ENCODE data around the gene COL5A3. TPM values are rescaled to one million over a fixed set of nuclear protein-coding genes. Genes with fewer than 3 reads are reported as not detected.

COL5A3 gene
- total RNA-seq, 2 experiments from 2014 or later, result not detected

- DNase-seq (ENCODE audit: low spot score), result no peak
- no peak overlapping the region for H2AFZ ChIP-seq (ENCODE audit: low read length)
- CTCF ChIA-PET (ENCODE audit: unreplicated experiment), result no interaction called here
- no peak overlapping the region for H3K4me3 ChIP-seq (ENCODE audit: low read depth, low read length, poor library complexity, severe bottlenecking)
- no peaks in the 10 kb centered on the region for H3K9me3 ChIP-seq (ENCODE audit: low read length)
- H3K79me2 ChIP-seq (ENCODE audit: insufficient read depth, low read depth, low read length), result no peaks in the 10 kb centered on the region
- H3K4me1 ChIP-seq (ENCODE audit: insufficient read depth, low read length, poor library complexity, severe bottlenecking), result no peaks in the 10 kb centered on the region
- intact Hi-C loops (cut with micrococcal nuclease; ENCODE audit: unreplicated experiment), result no loop called here
- TF ChIP-seq, protein P1, sequence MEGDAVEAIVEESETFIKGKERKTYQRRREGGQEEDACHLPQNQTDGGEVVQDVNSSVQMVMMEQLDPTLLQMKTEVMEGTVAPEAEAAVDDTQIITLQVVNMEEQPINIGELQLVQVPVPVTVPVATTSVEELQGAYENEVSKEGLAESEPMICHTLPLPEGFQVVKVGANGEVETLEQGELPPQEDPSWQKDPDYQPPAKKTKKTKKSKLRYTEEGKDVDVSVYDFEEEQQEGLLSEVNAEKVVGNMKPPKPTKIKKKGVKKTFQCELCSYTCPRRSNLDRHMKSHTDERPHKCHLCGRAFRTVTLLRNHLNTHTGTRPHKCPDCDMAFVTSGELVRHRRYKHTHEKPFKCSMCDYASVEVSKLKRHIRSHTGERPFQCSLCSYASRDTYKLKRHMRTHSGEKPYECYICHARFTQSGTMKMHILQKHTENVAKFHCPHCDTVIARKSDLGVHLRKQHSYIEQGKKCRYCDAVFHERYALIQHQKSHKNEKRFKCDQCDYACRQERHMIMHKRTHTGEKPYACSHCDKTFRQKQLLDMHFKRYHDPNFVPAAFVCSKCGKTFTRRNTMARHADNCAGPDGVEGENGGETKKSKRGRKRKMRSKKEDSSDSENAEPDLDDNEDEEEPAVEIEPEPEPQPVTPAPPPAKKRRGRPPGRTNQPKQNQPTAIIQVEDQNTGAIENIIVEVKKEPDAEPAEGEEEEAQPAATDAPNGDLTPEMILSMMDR (conservative IDR thresholded peaks at IDR 0.05; ENCODE audit: low read length), result no peak
- TF ChIP-seq EZH2phosphoT487 (IDR thresholded peaks at IDR 0.05; ENCODE audit: borderline replicate concordance, low read depth, low read length), result no peak
- BruUV-seq (replicated peaks), result no TSS peak
- H3K36me3 ChIP-seq (ENCODE audit: insufficient read depth, low read length), result no peaks in the 10 kb centered on the region
- POLR2A ChIA-PET, result no interaction called here
- no peaks in the 10 kb centered on the region for H4K20me1 ChIP-seq (ENCODE audit: insufficient read depth, low read length)
- H3K27ac ChIP-seq (ENCODE audit: low read depth, low read length, poor library complexity, severe bottlenecking), result no peak overlapping the region
- H3K9me2 ChIP-seq (ENCODE audit: insufficient read depth, low read length), result no peaks in the 10 kb centered on the region
- H3K4me2 ChIP-seq (ENCODE audit: low read length), result no peak overlapping the region
These were observed 8.9 kb upstream of the COL5A3 start for GRCh38 chr19:10019246-10019645.

GRCh38 chr19:10018786-10019185, 8.5 kb upstream of the COL5A3 start:
- ChIA-PET CTCF (ENCODE audit: unreplicated experiment) (no interaction called here), POLR2A (no interaction called here)

DNA sequence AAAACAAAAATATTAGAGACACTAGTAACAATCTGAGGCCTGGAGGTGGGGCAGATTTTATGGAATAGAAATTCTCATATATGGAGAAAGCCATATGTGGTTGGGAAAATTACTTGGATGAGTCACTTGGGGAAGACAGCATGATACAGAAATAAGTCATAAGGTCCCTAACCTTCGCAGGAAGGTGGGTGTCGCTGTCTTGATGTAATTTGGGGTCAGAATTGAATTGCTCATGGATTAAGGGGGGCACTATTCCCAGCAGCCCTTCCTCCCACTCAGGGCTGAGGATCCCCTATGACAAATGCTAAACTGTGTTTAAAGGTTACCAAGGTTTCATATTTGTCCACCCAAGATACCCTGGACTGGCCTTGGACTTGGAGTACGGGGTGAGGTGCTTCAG, 8.0 kb upstream of the COL5A3 start:
- ChIA-PET CTCF (ENCODE audit: unreplicated experiment) (no interaction called here), POLR2A (no interaction called here)
- no TSS peak for BruUV-seq (replicated peaks)

More at GRCh38 chr19:10018786-10019185, 8.5 kb upstream of the COL5A3 start:
- intact Hi-C loops (cut with micrococcal nuclease; ENCODE audit: unreplicated experiment), result no loop called here
- Histone ChIP-seq H3K79me2 (ENCODE audit: insufficient read depth, low read depth, low read length) (no peaks in the 10 kb centered on the region), H3K4me1 (ENCODE audit: insufficient read depth, low read length, poor library complexity, severe bottlenecking) (no peaks in the 10 kb centered on the region), H3K4me2 (ENCODE audit: low read length) (no peak overlapping the region), H4K20me1 (ENCODE audit: insufficient read depth, low read length) (no peaks in the 10 kb centered on the region), H3K4me3 (ENCODE audit: low read depth, low read length, poor library complexity, severe bottlenecking) (no peak overlapping the region), H3K27ac (ENCODE audit: low read depth, low read length, poor library complexity, severe bottlenecking) (no peak overlapping the region), H2AFZ (ENCODE audit: low read length) (no peak overlapping the region), H3K9me3 (ENCODE audit: low read length) (no peaks in the 10 kb centered on the region), H3K9me2 (ENCODE audit: insufficient read depth, low read length) (no peaks in the 10 kb centered on the region), H3K36me3 (ENCODE audit: insufficient read depth, low read length) (no peaks in the 10 kb centered on the region)
- BruUV-seq (replicated peaks), result no TSS peak
- no peak for DNase-seq (ENCODE audit: low spot score)
- TF ChIP-seq, protein P1 (conservative IDR thresholded peaks at IDR 0.05; ENCODE audit: low read length), result no peak
- TF ChIP-seq EZH2phosphoT487 (IDR thresholded peaks at IDR 0.05; ENCODE audit: borderline replicate concordance, low read depth, low read length), result no peak

More for the DNA sequence above, 8.0 kb upstream of the COL5A3 start:
- H3K9me3 ChIP-seq (ENCODE audit: low read length), result no peaks in the 10 kb centered on the region
- intact Hi-C loops (cut with micrococcal nuclease; ENCODE audit: unreplicated experiment), result no loop called here
- H3K27ac ChIP-seq (ENCODE audit: low read depth, low read length, poor library complexity, severe bottlenecking), result no peak overlapping the region
- no peaks in the 10 kb centered on the region for H3K9me2 ChIP-seq (ENCODE audit: insufficient read depth, low read length)
- H3K4me3 ChIP-seq (ENCODE audit: low read depth, low read length, poor library complexity, severe bottlenecking), result no peak overlapping the region
- no peak overlapping the region for H2AFZ ChIP-seq (ENCODE audit: low read length)
- no peaks in the 10 kb centered on the region for H3K36me3 ChIP-seq (ENCODE audit: insufficient read depth, low read length)
- H3K4me1 ChIP-seq (ENCODE audit: insufficient read depth, low read length, poor library complexity, severe bottlenecking), result no peaks in the 10 kb centered on the region
- H3K4me2 ChIP-seq (ENCODE audit: low read length), result no peak overlapping the region
- TF ChIP-seq, protein P1 (conservative IDR thresholded peaks at IDR 0.05; ENCODE audit: low read length), result no peak
- TF ChIP-seq EZH2phosphoT487 (IDR thresholded peaks at IDR 0.05; ENCODE audit: borderline replicate concordance, low read depth, low read length), result no peak
- H4K20me1 ChIP-seq (ENCODE audit: insufficient read depth, low read length), result no peaks in the 10 kb centered on the region
- no peaks in the 10 kb centered on the region for H3K79me2 ChIP-seq (ENCODE audit: insufficient read depth, low read depth, low read length)
- no peak for DNase-seq (ENCODE audit: low spot score)

Measured in OCI-LY7 (cell line).